WI38 (cell line): ENCODE data around the gene OLFM4.

Experiments used
- H3K4me3 ChIP-seq: 2 replicates; pipeline ENCODE4 v1.5.1; 2011; ENCODE audit warnings: low read depth, mild to moderate bottlenecking, control low read depth, low read length
- CTCF ChIP-seq: IDR thresholded peaks from 2 replicates; pipeline ENCODE4 v1.5.1; 2012; ENCODE audit warnings: low read depth, mild to moderate bottlenecking, control low read depth, low read length

The OLFM4 gene

DNA sequence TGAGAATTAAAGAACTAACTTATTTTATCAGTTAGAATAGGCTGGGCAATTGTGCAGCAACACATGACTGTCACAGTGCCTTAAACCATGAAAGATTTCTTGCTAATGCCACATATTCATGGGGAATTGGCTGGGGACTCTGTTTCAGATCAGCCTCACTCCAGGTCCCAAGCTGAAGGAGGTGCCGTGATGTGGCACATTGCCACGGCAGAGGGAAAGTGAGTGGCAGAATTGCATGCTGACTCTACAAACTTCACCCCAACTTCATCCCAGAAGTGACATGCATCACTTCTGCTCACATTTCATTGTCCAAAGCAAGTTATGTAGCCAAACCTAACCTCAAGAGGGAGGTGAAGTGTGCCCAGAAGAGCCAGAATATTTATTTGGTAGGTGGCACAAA lies 37.8 kb downstream of the OLFM4 start:
- no peak for TF ChIP-seq CTCF
- no peak overlapping the region for H3K4me3 ChIP-seq

- no peak for TF ChIP-seq CTCF
- no peak overlapping the region for H3K4me3 ChIP-seq
Observed at GRCh38 chr13:53068585-53069520, 40.2 kb downstream of the OLFM4 start.

DNA sequence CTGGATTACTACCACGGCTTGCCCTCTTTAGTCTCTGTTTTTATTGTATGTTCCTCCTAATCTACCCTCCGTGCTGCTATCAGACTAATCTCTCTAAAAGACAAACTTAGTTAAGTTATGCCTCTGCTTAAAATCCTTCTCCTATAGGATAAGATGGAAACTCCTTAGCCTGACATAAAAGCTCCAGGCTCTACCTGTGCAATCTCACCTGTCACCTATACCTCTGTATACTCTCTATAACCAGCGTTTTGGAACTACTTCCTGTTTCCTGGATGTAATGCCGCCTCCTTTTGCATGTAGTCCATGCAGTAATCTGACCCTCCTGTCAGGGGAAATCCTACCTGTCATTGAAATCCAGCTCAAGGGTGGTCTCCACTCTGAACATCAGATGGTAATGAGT lies 41.2 kb downstream of the OLFM4 start:
- H3K4me3 ChIP-seq = no peak overlapping the region
- TF ChIP-seq CTCF = no peak

GRCh38 chr13:53073711-53074110 lies 45.1 kb downstream of the OLFM4 start:
- TF ChIP-seq CTCF = no peak
- H3K4me3 ChIP-seq = no peak overlapping the region

- no peak for TF ChIP-seq CTCF
- no peak overlapping the region for H3K4me3 ChIP-seq
Observed at GRCh38 chr13:53074114-53074513, 45.5 kb downstream of the OLFM4 start.

DNA sequence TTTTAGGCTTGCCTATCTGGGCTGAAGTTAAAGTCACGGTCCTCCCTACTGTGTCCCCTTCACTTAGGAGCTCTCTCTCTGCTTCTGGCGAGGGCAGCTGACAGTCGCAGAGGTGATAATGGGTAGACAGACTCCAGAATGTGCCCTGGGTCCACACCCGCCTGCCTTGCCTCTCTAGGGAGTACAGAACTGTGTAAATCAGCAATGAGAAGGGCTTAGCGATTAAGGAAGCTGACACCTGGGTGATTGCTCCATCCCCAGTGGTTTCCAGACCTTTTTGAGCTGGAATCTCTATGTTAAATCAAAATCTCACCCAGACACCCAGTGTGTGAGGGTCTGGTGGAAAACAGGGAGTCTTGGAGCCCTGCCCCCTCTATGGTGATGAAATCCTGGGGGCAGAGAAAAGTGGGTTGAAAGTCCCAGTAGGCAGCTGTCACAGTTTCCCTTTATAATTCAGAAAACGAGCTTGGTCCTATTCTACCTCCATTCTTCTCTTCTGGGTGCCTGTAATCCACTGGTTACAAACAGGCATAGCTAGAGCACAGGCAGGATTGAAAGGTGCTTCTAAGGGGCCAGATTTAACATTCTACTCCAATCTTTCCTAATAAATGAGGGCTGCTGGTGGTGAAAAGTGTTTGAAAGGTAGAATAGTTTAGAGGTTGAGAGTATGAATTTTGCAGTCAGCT lies 46.9 kb downstream of the OLFM4 start:
- no peak for TF ChIP-seq CTCF
- H3K4me3 ChIP-seq = no peak overlapping the region

DNA sequence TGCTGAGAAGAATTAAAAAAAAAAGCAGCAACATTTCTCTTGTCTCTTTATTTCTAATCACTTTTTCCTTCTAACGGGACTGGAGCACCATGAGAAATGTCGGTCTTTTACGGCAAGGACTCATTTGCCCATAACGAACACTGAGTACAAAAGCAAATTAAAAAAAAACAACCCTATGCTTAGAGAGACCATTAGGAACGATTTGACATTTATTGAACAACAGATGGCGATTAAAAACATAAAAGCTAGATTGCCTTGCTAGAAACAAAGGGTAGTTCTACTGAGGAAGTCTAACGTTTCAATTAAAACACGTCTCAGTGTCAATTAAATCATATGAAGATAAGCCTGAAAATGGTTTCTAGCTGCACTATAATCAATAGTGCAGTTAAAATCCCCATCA lies 51.1 kb downstream of the OLFM4 start:
- TF ChIP-seq CTCF = no peak
- no peak overlapping the region for H3K4me3 ChIP-seq
